H1 (cell line): ENCODE data around the gene KLF7. TPM values are rescaled to one million over a fixed set of nuclear protein-coding genes. Genes with fewer than 3 reads are reported as not detected.

Source experiments
- CTCF ChIA-PET: fragments of 300-600 bp; sonication (Branson Sonifier 250); formaldehyde crosslinking; loops from one replicate; lab custom pipeline; 2021; ENCODE audit not compliant: partially characterized antibody; lab: Charles Lee
- POLR2A ChIA-PET: fragments of 300-600 bp; sonication (Branson Sonifier 250); formaldehyde crosslinking; loops from one replicate; lab custom pipeline; 2021; ENCODE audit warnings: inconsistent platforms; ENCODE audit not compliant: partially characterized antibody; lab: Charles Lee
- DNase-seq, 2 experiments: peaks; one replicate each; pipeline versions ENCODE4 v3.0.0 to v3.0.0-alpha.2; 2010 to 2022; ENCODE audit warnings: low spot score in 2 of 2, low read depth in 1 of 2, mixed read lengths in 1 of 2
- FAIRE-seq: peaks from 2 replicates; lab custom pipeline; 2011; peaks lifted over from hg19 to GRCh38; lab: Jason Lieb, UNC
- H2AFZ ChIP-seq: 2 replicates; pipeline ENCODE4 v1.8.1; 2012; ENCODE audit warnings: low read length, inconsistent platforms
- H2AK5ac ChIP-seq: 2 replicates; pipeline ENCODE4 v1.6.1; 2013; ENCODE audit warnings: low read depth, low read length
- H2BK120ac ChIP-seq: replicated peaks from 2 replicates; pipeline ENCODE3; 2013; ENCODE audit warnings: low read depth, low read length, inconsistent platforms
- H2BK12ac ChIP-seq: 2 replicates; pipeline ENCODE4 v1.6.1; 2013; ENCODE audit warnings: low read depth, low read length
- H2BK15ac ChIP-seq: 2 replicates; pipeline ENCODE4 v1.6.1; 2013; ENCODE audit warnings: low read length
- H2BK20ac ChIP-seq: 2 replicates; pipeline ENCODE4 v1.6.1; 2013; ENCODE audit warnings: low read length
- H2BK5ac ChIP-seq: 2 replicates; pipeline ENCODE4 v1.6.1; 2013; ENCODE audit warnings: low read depth, low read length
- H3K14ac ChIP-seq: 2 replicates; pipeline ENCODE4 v1.6.1; 2013; ENCODE audit warnings: inconsistent platforms; ENCODE audit not compliant: insufficient read length
- H3K18ac ChIP-seq: 2 replicates; pipeline ENCODE4 v1.6.1; 2013; ENCODE audit warnings: low read length; ENCODE audit errors: extremely low read depth
- H3K23ac ChIP-seq: 2 replicates; pipeline ENCODE4 v1.6.1; 2013; ENCODE audit warnings: inconsistent platforms; ENCODE audit not compliant: insufficient read length
- H3K23me2 ChIP-seq: 2 replicates; pipeline ENCODE4 v1.6.1; 2013; ENCODE audit warnings: low read depth, low read length
- H3K27ac ChIP-seq: 2 replicates; pipeline ENCODE4 v1.6.1; 2011; ENCODE audit warnings: low read depth, low read length, inconsistent platforms
- H3K27me3 ChIP-seq, 4 experiments: replicated peaks in 1 of 4; 1 replicate in 1 of 4; 2 replicates in 3 of 4; pipeline versions ENCODE4 v1.6.1 to v1.8.1; 2011 to 2013; ENCODE audit warnings: low read length in 3 of 4, mild to moderate bottlenecking in 3 of 4, inconsistent platforms in 2 of 4, mixed read lengths in 2 of 4, moderate library complexity in 1 of 4; ENCODE audit not compliant: control insufficient read depth in 3 of 4, insufficient read depth in 3 of 4; ENCODE audit errors: extremely low read depth in 1 of 4
- H3K36me3 ChIP-seq, 4 experiments: 2 replicates each; pipeline versions ENCODE4 v1.6.1 to v1.8.1; 2011 to 2013; ENCODE audit warnings: mild to moderate bottlenecking in 4 of 4, low read length in 3 of 4, moderate library complexity in 2 of 4, control low read depth in 1 of 4, inconsistent platforms in 1 of 4; ENCODE audit not compliant: insufficient read depth in 4 of 4, control insufficient read depth in 2 of 4
- H3K4ac ChIP-seq: replicated peaks from 2 replicates; pipeline ENCODE3; 2013; ENCODE audit warnings: low read length, low read depth, mixed read lengths, inconsistent platforms; ENCODE audit not compliant: insufficient read length
- H3K4me1 ChIP-seq, 4 experiments: replicated peaks in 1 of 4; 1 replicate in 1 of 4; 2 replicates in 3 of 4; pipeline versions ENCODE4 v1.6.1 to v1.8.1; 2011 to 2013; ENCODE audit warnings: low read length in 3 of 4, inconsistent platforms in 2 of 4, mixed read lengths in 1 of 4; ENCODE audit not compliant: insufficient read depth in 4 of 4, control insufficient read depth in 3 of 4
- H3K4me2 ChIP-seq, 2 experiments: 2 replicates each; pipeline versions ENCODE4 v1.6.1 to v1.8.1; 2011 to 2013; ENCODE audit warnings: low read depth in 2 of 2, low read length in 2 of 2, control low read depth in 1 of 2, inconsistent platforms in 1 of 2, mild to moderate bottlenecking in 1 of 2; ENCODE audit not compliant: insufficient read depth in 1 of 2
- H3K4me3 ChIP-seq, 4 experiments: fragments of 200-600, 300-600 bp in 1 of 4; sonication (generic), shearing (Covaris generic), sonication (Bioruptor Twin) in 1 of 4; 2 replicates each; pipeline versions ENCODE4 v1.5.1 to v1.8.1; 2011 to 2016; ENCODE audit warnings: low read length in 4 of 4, low read depth in 3 of 4, control low read depth in 2 of 4, inconsistent platforms in 2 of 4, mild to moderate bottlenecking in 2 of 4, mixed read lengths in 1 of 4, moderate library complexity in 1 of 4; ENCODE audit not compliant: insufficient read depth in 2 of 4; ENCODE audit errors: extremely low read depth in 1 of 4
- H3K56ac ChIP-seq: replicated peaks from 2 replicates; pipeline ENCODE3; 2013; ENCODE audit warnings: low read depth, mild to moderate bottlenecking, mixed read lengths, low read length, inconsistent platforms; ENCODE audit not compliant: insufficient read length
- H3K79me1 ChIP-seq: 2 replicates; pipeline ENCODE4 v1.6.1; 2013; ENCODE audit warnings: low read depth, low read length, control low read depth
- H3K79me2 ChIP-seq, 2 experiments: 2 replicates each; pipeline versions ENCODE4 v1.6.1 to v1.8.1; 2012 to 2013; ENCODE audit warnings: low read length in 2 of 2, mild to moderate bottlenecking in 2 of 2, inconsistent platforms in 1 of 2; ENCODE audit not compliant: insufficient read depth in 2 of 2, control insufficient read depth in 1 of 2
- H3K9ac ChIP-seq, 4 experiments: replicated peaks in 1 of 4; 1 replicate in 1 of 4; 2 replicates in 3 of 4; pipeline versions ENCODE4 v1.6.1 to v1.8.1; 2011 to 2013; ENCODE audit warnings: low read depth in 3 of 4, low read length in 3 of 4, control low read depth in 2 of 4, mild to moderate bottlenecking in 2 of 4, moderate library complexity in 2 of 4, inconsistent platforms in 1 of 4; ENCODE audit errors: extremely low read depth in 1 of 4
- H3K9me3 ChIP-seq, 2 experiments: 2 replicates each; pipeline versions ENCODE4 v1.6.1 to v1.8.1; 2012 to 2013; ENCODE audit warnings: mild to moderate bottlenecking in 2 of 2, moderate library complexity in 2 of 2, control low read depth in 1 of 2, inconsistent platforms in 1 of 2, low read depth in 1 of 2, low read length in 1 of 2, mixed read lengths in 1 of 2; ENCODE audit not compliant: insufficient read depth in 2 of 2
- H4K20me1 ChIP-seq, 2 experiments: replicated peaks in 1 of 2; 2 replicates each; pipeline versions ENCODE3 to v1.8.1; 2011 to 2013; ENCODE audit warnings: inconsistent platforms in 2 of 2, low read length in 2 of 2, mild to moderate bottlenecking in 1 of 2; ENCODE audit not compliant: insufficient read depth in 2 of 2, control insufficient read depth in 1 of 2
- H4K5ac ChIP-seq: 2 replicates; pipeline ENCODE4 v1.6.1; 2013; ENCODE audit warnings: low read length, low read depth, mixed read lengths, inconsistent platforms; ENCODE audit not compliant: insufficient read length
- H4K8ac ChIP-seq: 2 replicates; pipeline ENCODE4 v1.8.0; 2013; ENCODE audit warnings: mild to moderate bottlenecking, moderate library complexity, low read length, inconsistent platforms; ENCODE audit not compliant: insufficient read depth; ENCODE audit errors: extremely low read depth
- H4K91ac ChIP-seq: replicated peaks from 2 replicates; pipeline ENCODE3; 2013; ENCODE audit warnings: low read length, mixed read lengths, inconsistent platforms; ENCODE audit not compliant: insufficient read length
- ATF2 ChIP-seq: IDR thresholded peaks from 2 replicates; pipeline ENCODE4 v1.6.1; 2012; ENCODE audit warnings: low read length, inconsistent platforms
- WGBS, 2 experiments: shearing (Covaris generic) in 1 of 2; methylation state at CpG; one replicate each; pipeline versions ENCODE4 v1.1.6 to v1.1.7; 2013 to 2015; ENCODE audit warnings: low lambda C conversion rate in 2 of 2, mixed read lengths in 2 of 2, inconsistent platforms in 1 of 2, low coverage in 1 of 2, missing lambda C conversion rate in 1 of 2; ENCODE audit not compliant: insufficient replicate concordance in 2 of 2, insufficient coverage in 1 of 2, insufficient read length in 1 of 2; ENCODE audit errors: extremely low coverage in 1 of 2, missing lambda C conversion rate in 1 of 2; 5-methylcytosine and 5-hydroxymethylcytosine counted together
- polyA plus RNA-seq, 7 experiments: library from polyadenylated mRNA; depleted of rRNA in 3 of 7; stranded (reverse) in 5 of 7; unstranded in 2 of 7; fragments of >200 nt in 5 of 7; fragments of 200-250 nt in 2 of 7; gene quantifications; 1 replicate in 5 of 7; 2 replicates in 1 of 7; 4 replicates in 1 of 7; pipeline versions ENCODE4 v1.2.1 to v1.2.3, GENCODE V29; 2011 to 2013; ENCODE audit warnings: missing spikeins in 2 of 7, mixed read lengths in 2 of 7
- total RNA-seq: library from RNA; stranded (reverse); fragmentation: NEBNext Ultra II Directional; extraction: Animal tissue kit (Norgen Biotek cat#: 25700); gene quantifications from 2 replicates; pipeline ENCODE4 v1.2.1, GENCODE V29; 2021

The KLF7 gene
- total and polyA plus RNA-seq, 2 of the 8 experiments (the other 6 are each of a cell fraction or from before 2014, with no cell fraction given) = 9.6 to 23.3 TPM

GRCh38 chr2:207188626-207189419, 23.1 kb upstream of the KLF7 start:
- no peaks in the 10 kb centered on the region for H3K9me3 ChIP-seq
- H4K20me1 ChIP-seq = no peaks in the 10 kb centered on the region
- WGBS, 2 experiments = 96% methylated on average over 3 of the region's 3 CpGs; no CpG with 5 or more reads in 1 of the 2 experiments
- no peak overlapping the region for H4K5ac ChIP-seq
- no peak overlapping the region for H4K8ac ChIP-seq
- H3K14ac ChIP-seq = no peak overlapping the region
- FAIRE-seq (no peak), DNase-seq (no peak)
- H3K36me3 ChIP-seq = no peaks in the 10 kb centered on the region
- H3K4me3 ChIP-seq = no peak overlapping the region
- no peak overlapping the region for H2AFZ ChIP-seq
- no peaks in the 10 kb centered on the region for H3K79me2 ChIP-seq
- H3K23me2 ChIP-seq = no peaks in the 10 kb centered on the region
- no peaks in the 10 kb centered on the region for H3K27me3 ChIP-seq
- no peak overlapping the region for H2BK12ac ChIP-seq
- no peak overlapping the region for H4K91ac ChIP-seq
- H2BK120ac ChIP-seq = no peak overlapping the region
- no peaks in the 10 kb centered on the region for H3K4me1 ChIP-seq
- H3K18ac ChIP-seq = no peak overlapping the region
- H3K79me1 ChIP-seq = no peaks in the 10 kb centered on the region
- ChIA-PET CTCF (interaction anchor here (0.6 to 1.2 kb wide), 5 partner anchors 39 to 407 kb away, joined by 3 to 4 read pairs (median 3); no protein-coding TSS in a partner anchor), POLR2A (interaction anchor here (1.6 kb wide), 1 partner anchor 22 kb away, joined by 4 read pairs; the partner anchor contains the start of gene KLF7)
- H3K27ac ChIP-seq = no peak overlapping the region
- no peak overlapping the region for H3K9ac ChIP-seq
- no peak overlapping the region for H2AK5ac ChIP-seq
- H3K56ac ChIP-seq = no peak overlapping the region
- no peak overlapping the region for H3K4ac ChIP-seq
- H2BK5ac ChIP-seq = no peak overlapping the region
- H3K23ac ChIP-seq = no peak overlapping the region
- H2BK20ac ChIP-seq = no peak overlapping the region
- H3K4me2 ChIP-seq = no peak overlapping the region
- H2BK15ac ChIP-seq = no peak overlapping the region
- no peak for TF ChIP-seq ATF2
